Brain microvascular endothelial cell (primary cell): ENCODE results near the gene NAP1L1.

Experiments used
- DNase-seq: peaks from one replicate; pipeline ENCODE4 v3.0.0-alpha.2; 2020
- H3K27ac ChIP-seq: fragments of 250-450 bp; sonication (Bioruptor Pico); 2 replicates; pipeline ENCODE4 v1.5.1; 2020; ENCODE audit warnings: mild to moderate bottlenecking, moderate library complexity
- H3K27me3 ChIP-seq: fragments of 250-450 bp; sonication (Bioruptor Pico); replicated peaks from 2 replicates; pipeline ENCODE4 v1.5.1; 2020; ENCODE audit warnings: mild to moderate bottlenecking
- H3K36me3 ChIP-seq: fragments of 250-450 bp; sonication (Bioruptor Pico); replicated peaks from 2 replicates; pipeline ENCODE4 v1.5.1; 2020; ENCODE audit warnings: mild to moderate bottlenecking
- H3K4me3 ChIP-seq: 2 replicates; pipeline ENCODE4 v1.5.1; 2011; ENCODE audit warnings: low read depth, mild to moderate bottlenecking, control low read depth, low read length, moderate library complexity
- CTCF ChIP-seq: IDR thresholded peaks from 2 replicates; pipeline ENCODE4 v1.5.1; 2011; ENCODE audit warnings: low read depth, mild to moderate bottlenecking, moderate library complexity, low read length, control low read depth, inconsistent platforms; ENCODE audit errors: missing control alignments
- in situ Hi-C: cut with HindIII; loops from 2 replicates; pipeline ENCODE4 v1.10.0; 2017; ENCODE audit warnings: low sequenced_read_pairs, low pct_ligation_motif_present

Gene NAP1L1

GRCh38 chr12:76010732-76011458, 73.6 kb downstream of the NAP1L1 start:
- no peaks in the 10 kb centered on the region for H3K27me3 ChIP-seq
- TF ChIP-seq CTCF = no peak
- H3K36me3 ChIP-seq = no peaks in the 10 kb centered on the region
- H3K27ac ChIP-seq = no peak overlapping the region
- no peak for DNase-seq
- in situ Hi-C loops = no loop called here
- H3K4me3 ChIP-seq = no peak overlapping the region

- Histone ChIP-seq H3K4me3 (no peak overlapping the region), H3K27me3 (no peaks in the 10 kb centered on the region), H3K36me3 (no peaks in the 10 kb centered on the region), H3K27ac (no peak overlapping the region)
- no peak for TF ChIP-seq CTCF
- DNase-seq = no peak
- in situ Hi-C loops = no loop called here
Measured at GRCh38 chr12:76008428-76008827, 76.1 kb downstream of the NAP1L1 start.

GRCh38 chr12:76007640-76008039, 76.8 kb downstream of the NAP1L1 start:
- H3K36me3 ChIP-seq = no peaks in the 10 kb centered on the region
- H3K4me3 ChIP-seq = no peak overlapping the region
- no peak for TF ChIP-seq CTCF
- H3K27me3 ChIP-seq = no peaks in the 10 kb centered on the region
- no peak overlapping the region for H3K27ac ChIP-seq
- in situ Hi-C loops = no loop called here
- no peak for DNase-seq

- DNase-seq = no peak
- no peak overlapping the region for H3K27ac ChIP-seq
- no peak overlapping the region for H3K4me3 ChIP-seq
- no peaks in the 10 kb centered on the region for H3K36me3 ChIP-seq
- TF ChIP-seq CTCF = no peak
- no peaks in the 10 kb centered on the region for H3K27me3 ChIP-seq
- in situ Hi-C loops = no loop called here
Measured at GRCh38 chr12:76006028-76006925, 78.2 kb downstream of the NAP1L1 start.

- Histone ChIP-seq H3K27ac (no peak overlapping the region), H3K36me3 (no peaks in the 10 kb centered on the region), H3K4me3 (no peak overlapping the region), H3K27me3 (no peaks in the 10 kb centered on the region)
- TF ChIP-seq CTCF = no peak
- in situ Hi-C loops = no loop called here
- DNase-seq = no peak
Measured at GRCh38 chr12:76003355-76003638, 81.2 kb downstream of the NAP1L1 start.
